Liver (tissue), 9 donors: ENCODE measurements around the gene CD9. TPM values are rescaled to one million over a fixed set of nuclear protein-coding genes. Genes with fewer than 3 reads are reported as not detected.
"Not testable (repeated sequence)": the region's sequence is repeated elsewhere in the genome, so short reads cannot be mapped to it uniquely, and the experiment has no call there.

Experiments used
- DNase-seq: peaks from one replicate; pipeline ENCODE4 v3.0.0-alpha.2; 2017; ENCODE audit warnings: low spot score
- H3K27ac ChIP-seq, 2 donors: one replicate each; pipeline ENCODE4 v1.7.0; 2013; ENCODE audit warnings: inconsistent platforms in 2 of 2, low read length in 2 of 2, control low read depth in 1 of 2, low read depth in 1 of 2, mild to moderate bottlenecking in 1 of 2
- H3K27me3 ChIP-seq, 4 donors: one replicate each; pipeline versions ENCODE4 v1.6.1 to v1.7.0; 2013; ENCODE audit warnings: low read length in 3 of 4, inconsistent platforms in 1 of 4, mild to moderate bottlenecking in 1 of 4, moderate library complexity in 1 of 4; ENCODE audit not compliant: control insufficient read depth in 4 of 4, insufficient read depth in 4 of 4
- H3K36me3 ChIP-seq, 4 donors: one replicate each; pipeline versions ENCODE4 v1.6.1 to v1.7.0; 2013; ENCODE audit warnings: low read length in 3 of 4, mild to moderate bottlenecking in 3 of 4, low read depth in 1 of 4, moderate library complexity in 1 of 4; ENCODE audit not compliant: control insufficient read depth in 4 of 4, insufficient read depth in 3 of 4
- H3K4me1 ChIP-seq, 4 donors: one replicate each; pipeline versions ENCODE4 v1.6.1 to v1.7.0; 2013; ENCODE audit warnings: low read length in 3 of 4, mild to moderate bottlenecking in 3 of 4, moderate library complexity in 1 of 4; ENCODE audit not compliant: control insufficient read depth in 4 of 4, insufficient read depth in 4 of 4
- H3K4me3 ChIP-seq, 3 donors: one replicate each; pipeline versions ENCODE4 v1.6.1 to v1.7.0; 2013; ENCODE audit warnings: low read length in 3 of 3, control low read depth in 1 of 3, low read depth in 1 of 3, mild to moderate bottlenecking in 1 of 3
- H3K9ac ChIP-seq, 2 donors: one replicate each; pipeline ENCODE4 v1.7.0; 2013; ENCODE audit warnings: low read length in 2 of 2, mild to moderate bottlenecking in 2 of 2, moderate library complexity in 2 of 2, control low read depth in 1 of 2, low read depth in 1 of 2
- H3K9me3 ChIP-seq, 4 donors: one replicate each; pipeline versions ENCODE4 v1.6.1 to v1.7.0; 2013; ENCODE audit warnings: low read length in 3 of 4; ENCODE audit not compliant: control insufficient read depth in 4 of 4
- CTCF ChIP-seq: fragments of 150-350 bp; IDR thresholded peaks from 2 replicates; pipeline ENCODE4 v1.5.1; 2017; ENCODE audit warnings: improper control_type of control experiment, low read depth, low read length; ENCODE audit not compliant: missing input control
- EGR1 ChIP-seq, 2 donors: IDR thresholded peaks; 2 replicates each; pipeline ENCODE4 v1.6.1; 2016 to 2018; ENCODE audit warnings: antibody characterized with exemption in 2 of 2, low read depth in 2 of 2
- FOXA1 ChIP-seq: IDR thresholded peaks from 2 replicates; pipeline ENCODE4 v1.6.1; 2016; ENCODE audit warnings: antibody characterized with exemption
- HNF4A ChIP-seq, 2 donors: conservative IDR thresholded peaks; 2 replicates each; pipeline ENCODE4 v1.6.1; 2016; ENCODE audit warnings: antibody characterized with exemption in 2 of 2, mild to moderate bottlenecking in 2 of 2
- HNF4G ChIP-seq: IDR thresholded peaks from 2 replicates; pipeline ENCODE4 v1.6.1; 2016; ENCODE audit warnings: antibody characterized with exemption
- NR2F2 ChIP-seq: IDR thresholded peaks from 2 replicates; pipeline ENCODE4 v1.6.1; 2016; ENCODE audit warnings: antibody characterized with exemption
- RAD21 ChIP-seq, 2 donors: IDR thresholded peaks; 2 replicates each; pipeline ENCODE4 v1.6.1; 2016; ENCODE audit warnings: antibody characterized with exemption in 2 of 2, mild to moderate bottlenecking in 2 of 2
- RXRA ChIP-seq, 2 donors: IDR thresholded peaks; 2 replicates each; pipeline ENCODE4 v1.6.1; 2017 to 2018; ENCODE audit warnings: antibody characterized with exemption in 2 of 2, mild to moderate bottlenecking in 1 of 2
- YY1 ChIP-seq: IDR thresholded peaks from 2 replicates; pipeline ENCODE4 v1.6.1; 2016; ENCODE audit warnings: antibody characterized with exemption, mild to moderate bottlenecking
- WGBS: extraction: QIAGEN DNeasy Blood & Tissue Kit; methylation state at CpG from one replicate; pipeline ENCODE4 v1.1.7; 2013; 5-methylcytosine and 5-hydroxymethylcytosine counted together
- polyA plus RNA-seq, 2 donors: library from polyadenylated mRNA; stranded (reverse) in 1 of 2; unstranded in 1 of 2; fragments of 200-250 nt in 1 of 2; fragments of >200 nt in 1 of 2; fragmentation: Nextera tagmentation in 1 of 2; extraction: Ambion mirVana in 1 of 2; gene quantifications; one replicate each; pipeline versions ENCODE4 v1.2.1 to v1.2.3, GENCODE V29; 2013 to 2015
- total RNA-seq, 2 donors: library from RNA; depleted of rRNA; stranded (reverse); fragments of >200 nt; gene quantifications; one replicate each; pipeline ENCODE4 v1.2.3, GENCODE V29; 2014
- TF ChIP-seq, protein P1 (sequence below): IDR thresholded peaks from 2 replicates; pipeline ENCODE4 v1.6.1; 2016; ENCODE audit warnings: antibody characterized with exemption
- TF ChIP-seq, protein P2 (sequence below): IDR thresholded peaks from 2 replicates; pipeline ENCODE4 v1.6.1; 2016; ENCODE audit warnings: antibody characterized with exemption
- TF ChIP-seq, protein P3 (sequence below): IDR thresholded peaks from 2 replicates; pipeline ENCODE4 v1.6.1; 2016; ENCODE audit warnings: antibody characterized with exemption, mild to moderate bottlenecking
- donor health status: healthy.
- donor health status: healthy.
- donor health status: healthy.
- donor health status: healthy.
- donor health status: healthy.

CD9 gene
- total and polyA plus RNA-seq, 4 donors, result 18.7 to 65.2 (median 32.4) TPM

GRCh38 chr12:6185961-6186827 lies 14.0 kb upstream of the CD9 start:
- H3K4me1 ChIP-seq, result peaks cover 9 to 49% (median 32%) of the 10 kb centered on the region in 4 donors
- no peaks in the 10 kb centered on the region for H3K36me3 ChIP-seq
- H3K9me3 ChIP-seq, result no peaks in the 10 kb centered on the region
- 68% methylated on average over 13 of the region's 13 CpGs for WGBS
- H3K27me3 ChIP-seq, result no peaks in the 10 kb centered on the region
- H3K4me3 ChIP-seq, result no peak overlapping the region
- no peak for DNase-seq
- peak overlapping the region in 1 of 2 donors; percentile 18 for H3K9ac ChIP-seq
- H3K27ac ChIP-seq, result peak overlapping the region; percentile 28 to 32
- TF ChIP-seq RXRA (IDR thresholded peaks at IDR 0.05) (no peak), YY1 (no peak)

DNA sequence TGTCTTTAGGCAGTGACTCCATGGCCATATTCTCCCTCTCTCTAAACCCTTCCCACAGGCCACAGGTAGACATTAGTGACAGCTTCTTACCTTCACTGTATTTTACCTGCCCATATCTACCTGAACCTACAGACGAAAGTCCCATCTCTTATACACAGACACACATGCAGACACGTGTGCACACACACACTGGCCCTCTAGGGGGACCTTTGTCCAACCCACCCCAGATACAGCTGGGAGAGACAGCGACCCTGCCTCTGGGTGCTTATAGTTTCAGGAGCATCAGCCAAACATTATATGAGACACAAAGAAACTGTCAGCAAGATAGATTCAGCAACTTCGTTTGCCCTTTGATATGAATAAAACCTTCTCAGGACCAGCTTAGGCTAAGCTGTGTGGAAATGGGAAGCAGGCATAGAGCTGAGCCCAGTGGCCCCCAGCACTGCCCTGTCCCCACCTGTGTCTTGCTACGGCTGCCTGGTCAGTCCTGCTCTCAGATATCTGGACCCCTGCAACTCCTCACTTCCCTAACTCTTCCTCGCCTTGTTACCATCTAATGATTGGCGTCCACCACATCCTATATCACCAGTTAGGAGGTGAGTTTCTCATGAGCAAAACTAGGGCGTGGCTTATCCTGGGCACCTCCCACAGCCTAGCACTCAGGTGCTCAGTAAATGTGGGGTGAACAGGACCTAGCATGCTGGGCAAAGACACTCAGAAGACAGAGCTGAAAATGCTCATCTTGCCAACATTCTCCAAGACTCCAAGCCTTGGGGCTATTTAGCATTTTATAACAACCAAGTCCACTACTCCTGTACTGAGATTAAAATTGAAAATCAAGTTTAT lies 12.0 kb upstream of the CD9 start:
- 92% methylated on average over 8 of the region's 8 CpGs for WGBS
- no peak for DNase-seq
- Histone ChIP-seq H3K9me3 (no peaks in the 10 kb centered on the region), H3K4me3 (no peak overlapping the region), H3K27ac (no peak overlapping the region), H3K27me3 (no peaks in the 10 kb centered on the region), H3K36me3 (no peaks in the 10 kb centered on the region), H3K4me1 (peaks cover 1 to 35% (median 22%) of the 10 kb centered on the region in 4 donors), H3K9ac (no peak overlapping the region)
- TF ChIP-seq EGR1 (IDR thresholded peaks at IDR 0.05; ENCODE audit: low read depth in 2 of 2) (no peak), FOXA1 (no peak), HNF4G (no peak), RAD21 (IDR thresholded peaks at IDR 0.05) (no peak)

- WGBS, result 90% methylated on average over 5 of the region's 5 CpGs
- DNase-seq, result no peak
- TF ChIP-seq HNF4G, result no peak
- TF ChIP-seq CTCF, result no peak
- TF ChIP-seq, protein P1, sequence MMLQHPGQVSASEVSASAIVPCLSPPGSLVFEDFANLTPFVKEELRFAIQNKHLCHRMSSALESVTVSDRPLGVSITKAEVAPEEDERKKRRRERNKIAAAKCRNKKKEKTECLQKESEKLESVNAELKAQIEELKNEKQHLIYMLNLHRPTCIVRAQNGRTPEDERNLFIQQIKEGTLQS, result no peak
- no peak for TF ChIP-seq HNF4A (conservative IDR thresholded peaks at IDR 0.05)
- TF ChIP-seq, protein P2, sequence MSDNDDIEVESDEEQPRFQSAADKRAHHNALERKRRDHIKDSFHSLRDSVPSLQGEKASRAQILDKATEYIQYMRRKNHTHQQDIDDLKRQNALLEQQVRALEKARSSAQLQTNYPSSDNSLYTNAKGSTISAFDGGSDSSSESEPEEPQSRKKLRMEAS, result no peak
- TF ChIP-seq, protein P3, sequence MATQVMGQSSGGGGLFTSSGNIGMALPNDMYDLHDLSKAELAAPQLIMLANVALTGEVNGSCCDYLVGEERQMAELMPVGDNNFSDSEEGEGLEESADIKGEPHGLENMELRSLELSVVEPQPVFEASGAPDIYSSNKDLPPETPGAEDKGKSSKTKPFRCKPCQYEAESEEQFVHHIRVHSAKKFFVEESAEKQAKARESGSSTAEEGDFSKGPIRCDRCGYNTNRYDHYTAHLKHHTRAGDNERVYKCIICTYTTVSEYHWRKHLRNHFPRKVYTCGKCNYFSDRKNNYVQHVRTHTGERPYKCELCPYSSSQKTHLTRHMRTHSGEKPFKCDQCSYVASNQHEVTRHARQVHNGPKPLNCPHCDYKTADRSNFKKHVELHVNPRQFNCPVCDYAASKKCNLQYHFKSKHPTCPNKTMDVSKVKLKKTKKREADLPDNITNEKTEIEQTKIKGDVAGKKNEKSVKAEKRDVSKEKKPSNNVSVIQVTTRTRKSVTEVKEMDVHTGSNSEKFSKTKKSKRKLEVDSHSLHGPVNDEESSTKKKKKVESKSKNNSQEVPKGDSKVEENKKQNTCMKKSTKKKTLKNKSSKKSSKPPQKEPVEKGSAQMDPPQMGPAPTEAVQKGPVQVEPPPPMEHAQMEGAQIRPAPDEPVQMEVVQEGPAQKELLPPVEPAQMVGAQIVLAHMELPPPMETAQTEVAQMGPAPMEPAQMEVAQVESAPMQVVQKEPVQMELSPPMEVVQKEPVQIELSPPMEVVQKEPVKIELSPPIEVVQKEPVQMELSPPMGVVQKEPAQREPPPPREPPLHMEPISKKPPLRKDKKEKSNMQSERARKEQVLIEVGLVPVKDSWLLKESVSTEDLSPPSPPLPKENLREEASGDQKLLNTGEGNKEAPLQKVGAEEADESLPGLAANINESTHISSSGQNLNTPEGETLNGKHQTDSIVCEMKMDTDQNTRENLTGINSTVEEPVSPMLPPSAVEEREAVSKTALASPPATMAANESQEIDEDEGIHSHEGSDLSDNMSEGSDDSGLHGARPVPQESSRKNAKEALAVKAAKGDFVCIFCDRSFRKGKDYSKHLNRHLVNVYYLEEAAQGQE, result no peak
- TF ChIP-seq NR2F2, result no peak
These were observed 11.2 kb upstream of the CD9 start for GRCh38 chr12:6189028-6189427.

DNA sequence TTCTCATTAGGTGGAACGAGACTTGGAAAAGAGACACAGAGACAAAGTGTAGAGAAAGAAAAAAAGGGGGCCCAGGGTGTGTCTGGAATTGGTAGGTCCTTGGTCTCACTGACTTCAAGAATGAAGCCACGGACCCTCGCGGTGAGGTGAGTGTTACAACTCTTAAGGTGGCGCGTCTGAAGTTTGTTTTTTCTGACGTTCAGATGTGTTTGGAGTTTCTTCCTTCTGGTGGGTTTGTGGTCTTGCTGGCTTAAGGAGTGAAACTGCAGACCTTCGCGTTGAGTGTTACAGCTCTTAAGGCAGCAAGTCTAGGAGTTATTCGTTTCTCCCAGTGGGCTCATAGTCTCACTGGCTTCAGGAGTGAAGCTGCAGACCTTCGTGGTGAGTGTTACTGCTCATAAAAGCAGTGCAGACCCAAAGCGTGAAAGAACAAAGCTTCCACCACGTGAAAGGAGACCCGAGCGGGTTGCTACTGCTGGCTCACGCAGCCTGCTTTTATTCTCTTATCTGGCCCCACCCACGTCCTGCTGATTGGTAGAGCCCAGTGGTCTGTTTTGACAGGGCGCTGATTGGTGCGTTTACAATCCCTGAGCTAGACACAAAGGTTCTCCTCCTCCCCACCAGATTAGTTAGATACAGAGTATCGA lies 10.1 kb upstream of the CD9 start:
- H3K27me3 ChIP-seq, DNase-seq, H3K9me3 ChIP-seq, H3K9ac ChIP-seq, H3K36me3 ChIP-seq, H3K4me3 ChIP-seq, H3K27ac ChIP-seq: not testable (repeated sequence)
- 88% methylated on average over 20 of the region's 20 CpGs for WGBS
- H3K4me1 ChIP-seq, result peaks cover 0 to 20% (median 9%) of the 10 kb centered on the region in 4 donors

More at GRCh38 chr12:6189028-6189427, 11.2 kb upstream of the CD9 start:
- Histone ChIP-seq H3K4me3 (no peak overlapping the region), H3K27ac (no peak overlapping the region), H3K36me3 (no peaks in the 10 kb centered on the region), H3K9me3 (no peaks in the 10 kb centered on the region), H3K4me1 (peaks cover 1 to 27% (median 17%) of the 10 kb centered on the region in 4 donors), H3K9ac (no peak overlapping the region), H3K27me3 (no peaks in the 10 kb centered on the region)
